ENCODE data around the gene PRDM16.

The PRDM16 gene

DNA sequence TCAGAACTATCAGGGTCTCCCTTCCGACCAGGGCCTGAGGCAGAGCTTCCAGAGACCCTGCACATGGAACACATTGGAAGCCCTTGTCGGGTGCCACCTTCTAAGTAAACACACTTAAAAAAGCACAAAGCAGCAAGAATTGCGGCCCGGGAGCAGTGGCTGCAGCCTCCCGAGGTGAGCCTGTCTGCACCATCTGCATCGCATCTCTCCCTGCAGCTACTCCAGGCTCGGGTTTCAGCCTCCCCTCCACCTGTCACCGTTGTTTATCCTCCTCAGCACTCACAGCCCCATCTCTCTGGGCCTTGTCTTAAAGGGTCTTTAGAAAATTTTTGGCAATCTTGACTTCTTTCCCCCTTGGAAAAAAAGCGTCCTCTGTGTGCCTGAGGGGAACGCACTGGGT lies 290.3 kb downstream of the PRDM16 start:
- no peak overlapping the region for H3K9ac ChIP-seq (ENCODE audit: low read depth, low read length)
- 79% methylated on average over 10 of the region's 10 CpGs for WGBS
- no peaks in the 10 kb centered on the region for H3K36me3 ChIP-seq (ENCODE audit: insufficient read depth, low read length)
- no peak overlapping the region for H3K4me3 ChIP-seq (ENCODE audit: low read length)
- no peaks in the 10 kb centered on the region for H3K9me3 ChIP-seq (ENCODE audit: insufficient read depth, low read depth, low read length)
- no peaks in the 10 kb centered on the region for H3K4me1 ChIP-seq (ENCODE audit: insufficient read depth, low read length)
- H3K27me3 ChIP-seq (ENCODE audit: insufficient read depth, low read length), result no peaks in the 10 kb centered on the region
- H3K27ac ChIP-seq (ENCODE audit: low read depth, low read length), result no peak overlapping the region

DNA sequence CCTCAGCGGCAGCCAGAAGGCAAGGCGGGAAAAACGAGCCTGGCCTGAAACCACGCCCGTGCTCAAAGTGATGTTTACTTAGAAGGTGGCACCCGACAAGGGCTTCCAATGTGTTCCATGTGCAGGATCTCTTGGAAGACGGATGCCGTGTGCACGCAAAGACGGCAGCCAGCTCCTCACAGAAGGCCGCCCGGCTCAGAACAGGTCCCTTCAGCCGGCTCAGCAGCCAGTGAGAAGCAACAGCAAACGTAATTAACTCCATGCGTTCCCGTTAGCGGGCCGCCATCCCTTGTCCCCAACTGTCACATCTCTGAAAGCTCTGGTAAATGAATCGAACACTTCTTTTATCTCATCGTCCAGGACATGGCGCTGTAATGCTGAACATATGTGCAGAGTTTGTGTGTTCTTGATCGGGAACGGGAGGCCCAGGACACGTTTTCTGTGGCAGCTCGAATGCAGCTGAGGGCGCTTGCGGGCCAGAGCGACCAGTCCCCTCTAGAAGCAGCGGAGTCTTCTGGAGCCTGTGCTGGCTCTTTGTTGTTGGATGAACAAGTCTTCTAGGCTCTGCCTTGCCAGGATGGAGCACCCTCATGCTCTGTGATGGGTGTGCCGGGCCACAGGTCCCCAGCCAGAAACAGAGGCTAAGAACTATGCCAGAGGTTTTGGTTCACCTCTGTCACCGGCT lies 290.9 kb downstream of the PRDM16 start:
- Histone ChIP-seq H3K4me3 (ENCODE audit: low read length) (no peak overlapping the region), H3K9me3 (ENCODE audit: insufficient read depth, low read depth, low read length) (no peaks in the 10 kb centered on the region), H3K4me1 (ENCODE audit: insufficient read depth, low read length) (no peaks in the 10 kb centered on the region), H3K9ac (ENCODE audit: low read depth, low read length) (no peak overlapping the region), H3K27ac (ENCODE audit: low read depth, low read length) (no peak overlapping the region), H3K36me3 (ENCODE audit: insufficient read depth, low read length) (no peaks in the 10 kb centered on the region), H3K27me3 (ENCODE audit: insufficient read depth, low read length) (no peaks in the 10 kb centered on the region)
- WGBS, result 92% methylated on average over 31 of the region's 31 CpGs

DNA sequence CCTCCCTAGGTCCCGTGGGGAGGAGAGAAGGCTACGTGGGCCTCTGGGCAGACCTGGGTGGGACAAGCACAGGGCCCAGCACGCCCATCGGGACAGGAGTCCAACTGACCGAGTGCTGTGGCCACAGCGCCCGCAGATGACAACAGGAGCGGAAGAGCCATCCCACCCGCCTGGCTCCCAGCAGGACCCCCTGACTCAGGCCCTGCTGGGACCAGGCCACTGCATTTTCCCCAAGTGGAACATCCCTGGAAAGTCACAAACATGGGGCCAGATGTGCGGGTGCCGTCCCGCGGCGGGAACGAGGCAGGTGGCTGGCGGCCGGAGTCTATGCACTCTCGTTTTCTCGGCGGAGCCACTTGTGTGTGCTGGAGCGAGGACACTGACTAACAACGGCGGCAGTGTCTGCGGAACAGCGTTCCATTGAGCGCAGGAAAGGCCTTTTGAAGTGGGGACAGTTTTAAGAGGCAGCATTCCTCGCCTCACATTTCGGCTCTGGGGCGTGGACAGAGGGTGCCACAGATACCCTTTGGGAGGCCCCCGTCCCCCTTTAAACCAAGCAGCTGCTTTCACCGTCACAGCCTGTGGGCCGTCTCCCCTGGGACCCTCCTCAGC lies 291.7 kb downstream of the PRDM16 start:
- H3K4me1 ChIP-seq (ENCODE audit: insufficient read depth, low read length), result no peaks in the 10 kb centered on the region
- no peak overlapping the region for H3K9ac ChIP-seq (ENCODE audit: low read depth, low read length)
- WGBS, result 94% methylated on average over 32 of the region's 32 CpGs
- no peaks in the 10 kb centered on the region for H3K27me3 ChIP-seq (ENCODE audit: insufficient read depth, low read length)
- no peak overlapping the region for H3K4me3 ChIP-seq (ENCODE audit: low read length)
- no peak overlapping the region for H3K27ac ChIP-seq (ENCODE audit: low read depth, low read length)
- no peaks in the 10 kb centered on the region for H3K9me3 ChIP-seq (ENCODE audit: insufficient read depth, low read depth, low read length)
- no peaks in the 10 kb centered on the region for H3K36me3 ChIP-seq (ENCODE audit: insufficient read depth, low read length)

DNA sequence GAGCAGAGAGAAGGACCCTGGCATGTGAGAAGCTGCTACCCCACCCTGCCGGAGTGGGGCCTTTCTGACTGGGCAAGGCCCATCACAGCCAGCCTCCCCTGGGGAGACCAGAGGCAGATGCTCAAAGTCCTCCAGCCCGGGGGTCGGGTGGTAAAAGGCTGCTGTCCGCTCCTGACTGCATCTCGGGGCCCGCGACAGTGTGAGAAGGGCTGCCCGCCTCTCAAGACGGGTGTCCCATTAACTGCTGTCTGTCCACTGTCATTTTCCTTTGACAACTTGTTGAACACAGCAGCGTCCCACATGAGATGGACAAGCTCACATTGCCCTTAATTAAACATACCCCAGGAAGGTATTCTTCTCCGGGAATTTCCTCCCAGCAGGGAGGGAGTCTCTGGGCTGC lies 294.0 kb downstream of the PRDM16 start:
- Histone ChIP-seq H3K4me3 (ENCODE audit: low read length) (no peak overlapping the region), H3K9me3 (ENCODE audit: insufficient read depth, low read depth, low read length) (no peaks in the 10 kb centered on the region), H3K9ac (ENCODE audit: low read depth, low read length) (no peak overlapping the region), H3K27ac (ENCODE audit: low read depth, low read length) (no peak overlapping the region), H3K36me3 (ENCODE audit: insufficient read depth, low read length) (no peaks in the 10 kb centered on the region), H3K27me3 (ENCODE audit: insufficient read depth, low read length) (no peaks in the 10 kb centered on the region), H3K4me1 (ENCODE audit: insufficient read depth, low read length) (no peaks in the 10 kb centered on the region)
- WGBS, result 81% methylated on average over 11 of the region's 11 CpGs

- no peaks in the 10 kb centered on the region for H3K9me3 ChIP-seq (ENCODE audit: insufficient read depth, low read depth, low read length)
- H3K4me1 ChIP-seq (ENCODE audit: insufficient read depth, low read length), result peaks cover 4% of the 10 kb centered on the region
- H3K4me3 ChIP-seq (ENCODE audit: low read length), result no peak overlapping the region
- 93% methylated on average over 16 of the region's 16 CpGs for WGBS
- no peak overlapping the region for H3K9ac ChIP-seq (ENCODE audit: low read depth, low read length)
- no peak overlapping the region for H3K27ac ChIP-seq (ENCODE audit: low read depth, low read length)
- no peaks in the 10 kb centered on the region for H3K27me3 ChIP-seq (ENCODE audit: insufficient read depth, low read length)
- H3K36me3 ChIP-seq (ENCODE audit: insufficient read depth, low read length), result no peaks in the 10 kb centered on the region
Observed at GRCh38 chr1:3363756-3364155, 294.8 kb downstream of the PRDM16 start.

DNA sequence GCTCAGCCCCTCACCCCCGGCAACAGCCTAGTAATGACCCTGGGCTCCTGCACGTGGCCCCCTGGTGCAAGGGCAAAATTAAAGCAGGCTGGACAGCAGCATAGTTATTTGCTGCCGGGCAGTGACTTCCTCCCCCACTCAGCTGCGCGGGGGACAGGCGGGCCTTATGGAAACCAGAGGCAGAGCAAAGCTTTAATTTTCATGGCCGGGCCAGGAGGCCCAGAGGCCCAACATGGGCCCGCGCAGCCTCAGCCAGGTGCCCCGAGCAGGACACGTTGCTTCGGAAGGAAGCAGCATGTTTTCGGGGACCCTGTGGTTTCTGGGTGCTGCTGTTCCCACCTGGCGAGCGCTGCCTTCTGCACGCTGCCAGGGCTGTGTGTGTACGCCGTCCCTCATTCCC lies 295.5 kb downstream of the PRDM16 start:
- WGBS, result 93% methylated on average over 18 of the region's 18 CpGs
- no peaks in the 10 kb centered on the region for H3K27me3 ChIP-seq (ENCODE audit: insufficient read depth, low read length)
- H3K36me3 ChIP-seq (ENCODE audit: insufficient read depth, low read length), result no peaks in the 10 kb centered on the region
- no peak overlapping the region for H3K27ac ChIP-seq (ENCODE audit: low read depth, low read length)
- no peak overlapping the region for H3K9ac ChIP-seq (ENCODE audit: low read depth, low read length)
- peaks cover 12% of the 10 kb centered on the region for H3K4me1 ChIP-seq (ENCODE audit: insufficient read depth, low read length)
- no peak overlapping the region for H3K4me3 ChIP-seq (ENCODE audit: low read length)
- no peaks in the 10 kb centered on the region for H3K9me3 ChIP-seq (ENCODE audit: insufficient read depth, low read depth, low read length)

DNA sequence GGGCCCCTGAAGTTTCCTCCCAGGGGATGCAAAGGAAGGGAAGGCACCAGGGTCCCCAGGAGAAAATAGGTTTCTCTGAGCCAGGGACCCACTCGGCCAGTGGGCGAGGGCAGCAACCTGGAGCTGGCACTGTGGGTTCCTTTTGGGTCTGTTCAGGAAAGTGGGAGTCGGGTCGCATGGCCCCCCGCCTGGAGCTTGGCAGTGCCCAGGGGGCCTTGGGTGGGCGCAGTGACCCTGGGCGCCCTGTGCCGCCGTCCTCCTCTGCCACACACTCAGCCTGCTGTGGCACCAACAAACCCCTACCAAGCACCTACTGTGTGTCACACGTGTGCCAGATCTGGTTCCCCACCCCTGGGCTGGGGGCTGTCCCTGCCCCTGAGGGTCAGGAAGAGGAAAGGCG lies 296.0 kb downstream of the PRDM16 start:
- 92% methylated on average over 11 of the region's 11 CpGs for WGBS
- H3K27ac ChIP-seq (ENCODE audit: low read depth, low read length), result no peak overlapping the region
- H3K27me3 ChIP-seq (ENCODE audit: insufficient read depth, low read length), result no peaks in the 10 kb centered on the region
- H3K4me3 ChIP-seq (ENCODE audit: low read length), result no peak overlapping the region
- H3K4me1 ChIP-seq (ENCODE audit: insufficient read depth, low read length), result peaks cover 13% of the 10 kb centered on the region
- no peaks in the 10 kb centered on the region for H3K9me3 ChIP-seq (ENCODE audit: insufficient read depth, low read depth, low read length)
- H3K36me3 ChIP-seq (ENCODE audit: insufficient read depth, low read length), result no peaks in the 10 kb centered on the region
- no peak overlapping the region for H3K9ac ChIP-seq (ENCODE audit: low read depth, low read length)

- no peaks in the 10 kb centered on the region for H3K9me3 ChIP-seq (ENCODE audit: insufficient read depth, low read depth, low read length)
- no peak overlapping the region for H3K4me3 ChIP-seq (ENCODE audit: low read length)
- 92% methylated on average over 22 of the region's 22 CpGs for WGBS
- no peak overlapping the region for H3K9ac ChIP-seq (ENCODE audit: low read depth, low read length)
- H3K27me3 ChIP-seq (ENCODE audit: insufficient read depth, low read length), result no peaks in the 10 kb centered on the region
- no peak overlapping the region for H3K27ac ChIP-seq (ENCODE audit: low read depth, low read length)
- peaks cover 13% of the 10 kb centered on the region for H3K4me1 ChIP-seq (ENCODE audit: insufficient read depth, low read length)
- no peaks in the 10 kb centered on the region for H3K36me3 ChIP-seq (ENCODE audit: insufficient read depth, low read length)
Observed at GRCh38 chr1:3365523-3366125, 296.6 kb downstream of the PRDM16 start.

DNA sequence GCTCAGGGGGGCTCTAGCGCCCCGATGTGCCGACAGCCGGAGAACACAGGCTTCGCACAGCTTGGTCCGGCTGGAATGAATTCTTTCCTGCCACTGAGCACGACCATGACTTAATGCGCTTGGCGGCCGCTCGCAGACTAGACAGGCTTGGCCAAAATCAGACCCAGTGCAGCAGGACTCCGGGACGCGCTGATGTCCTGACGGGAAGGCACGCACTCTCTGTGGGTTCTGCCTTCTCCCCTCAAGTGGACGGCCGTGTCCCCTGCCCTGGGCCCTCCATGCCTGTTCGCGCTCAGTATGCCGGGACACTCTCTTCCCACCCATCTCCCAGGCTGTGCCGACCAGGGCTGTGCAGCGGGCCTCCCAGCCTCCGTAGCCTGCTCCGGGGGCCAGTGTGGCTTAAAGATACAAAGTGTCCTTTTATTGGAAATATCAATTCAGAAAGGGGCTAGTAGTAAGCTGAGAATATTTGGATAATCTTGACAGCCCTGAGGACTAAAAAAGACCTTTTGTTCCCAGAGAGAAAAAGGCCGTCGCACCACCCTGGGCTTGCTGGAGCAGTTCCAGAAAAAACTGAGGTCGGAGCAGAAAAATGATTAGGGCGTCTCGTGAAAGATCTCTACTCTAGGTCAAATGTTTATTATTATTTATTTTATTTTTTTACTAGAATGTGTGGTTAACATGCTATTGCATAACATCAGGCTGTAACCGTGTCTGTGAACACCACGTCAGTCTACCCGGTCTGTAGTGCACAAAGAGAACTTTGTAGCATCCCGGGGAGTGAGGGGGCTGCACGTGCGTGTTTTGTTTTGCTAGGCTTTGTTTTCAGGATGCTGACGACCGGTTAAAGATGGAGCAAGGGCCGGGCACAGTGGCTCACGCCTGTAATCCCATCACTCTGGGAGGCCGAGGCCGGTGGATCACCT lies 297.4 kb downstream of the PRDM16 start:
- Histone ChIP-seq H3K4me1 (ENCODE audit: insufficient read depth, low read length) (peaks cover 13% of the 10 kb centered on the region), H3K4me3 (ENCODE audit: low read length) (no peak overlapping the region), H3K27ac (ENCODE audit: low read depth, low read length) (no peak overlapping the region), H3K9me3 (ENCODE audit: insufficient read depth, low read depth, low read length) (no peaks in the 10 kb centered on the region), H3K9ac (ENCODE audit: low read depth, low read length) (no peak overlapping the region), H3K27me3 (ENCODE audit: insufficient read depth, low read length) (no peaks in the 10 kb centered on the region), H3K36me3 (ENCODE audit: insufficient read depth, low read length) (no peaks in the 10 kb centered on the region)
- 95% methylated on average over 40 of the region's 42 CpGs for WGBS

DNA sequence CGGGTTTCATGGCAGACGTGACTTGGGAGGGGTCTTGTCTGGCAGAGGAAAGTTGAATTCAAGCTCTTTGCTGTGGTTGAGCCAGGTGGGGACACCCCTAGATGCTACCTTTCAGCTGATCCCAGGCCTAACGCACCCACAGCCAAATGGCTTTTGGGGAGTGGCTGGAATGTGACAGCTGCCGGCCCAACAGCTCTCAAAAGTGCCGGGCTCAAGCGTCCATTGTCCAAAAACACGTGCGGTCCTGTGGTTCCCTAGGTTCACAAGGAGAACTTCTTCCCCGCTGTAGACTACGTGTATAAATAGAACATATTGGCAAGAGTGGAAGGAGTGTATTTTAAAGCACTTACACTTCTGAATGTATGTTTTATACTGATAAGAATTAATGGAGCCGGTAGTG lies 298.4 kb downstream of the PRDM16 start:
- H3K36me3 ChIP-seq (ENCODE audit: insufficient read depth, low read length), result no peaks in the 10 kb centered on the region
- no peaks in the 10 kb centered on the region for H3K27me3 ChIP-seq (ENCODE audit: insufficient read depth, low read length)
- H3K4me1 ChIP-seq (ENCODE audit: insufficient read depth, low read length), result peaks cover 13% of the 10 kb centered on the region
- WGBS, result 92% methylated on average over 11 of the region's 11 CpGs
- H3K27ac ChIP-seq (ENCODE audit: low read depth, low read length), result no peak overlapping the region
- H3K4me3 ChIP-seq (ENCODE audit: low read length), result no peak overlapping the region
- H3K9me3 ChIP-seq (ENCODE audit: insufficient read depth, low read depth, low read length), result no peaks in the 10 kb centered on the region
- H3K9ac ChIP-seq (ENCODE audit: low read depth, low read length), result no peak overlapping the region

DNA sequence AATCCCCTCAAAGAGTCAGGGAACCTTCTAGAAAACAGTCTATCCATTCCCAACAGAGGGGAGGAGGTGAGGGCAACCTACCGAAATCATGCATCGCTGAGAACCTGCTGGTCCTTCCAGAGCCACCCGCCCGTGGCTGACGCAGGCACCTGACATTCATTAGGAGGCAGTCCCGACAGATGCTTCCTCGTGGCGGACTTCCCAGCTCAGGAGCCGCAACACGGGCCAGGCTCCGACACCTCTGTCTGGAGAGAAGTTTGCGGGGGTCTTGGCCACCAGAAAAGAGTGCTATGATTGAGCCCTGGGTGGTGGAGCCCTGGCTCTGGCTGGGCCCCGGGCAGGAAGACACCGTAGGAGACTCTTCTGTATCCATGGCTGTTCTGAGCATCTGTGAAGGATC lies 299.1 kb downstream of the PRDM16 start:
- Histone ChIP-seq H3K27me3 (ENCODE audit: insufficient read depth, low read length) (no peaks in the 10 kb centered on the region), H3K9ac (ENCODE audit: low read depth, low read length) (no peak overlapping the region), H3K27ac (ENCODE audit: low read depth, low read length) (no peak overlapping the region), H3K9me3 (ENCODE audit: insufficient read depth, low read depth, low read length) (no peaks in the 10 kb centered on the region), H3K36me3 (ENCODE audit: insufficient read depth, low read length) (no peaks in the 10 kb centered on the region), H3K4me1 (ENCODE audit: insufficient read depth, low read length) (peaks cover 13% of the 10 kb centered on the region), H3K4me3 (ENCODE audit: low read length) (no peak overlapping the region)
- WGBS, result 92% methylated on average over 14 of the region's 14 CpGs

Data from HUES64 (cell line).